HG03378 (cell line): ENCODE data around the gene PPP1R13B.
"Not testable (repeated sequence)": the region's sequence is repeated elsewhere in the genome, so short reads cannot be mapped to it uniquely, and the experiment has no call there.

Experiments used
- ATAC-seq: cut with Tn5 transposase; IDR thresholded peaks from one replicate; pipeline ENCODE4 v1.9.1; 2021; ENCODE audit warnings: mild to moderate bottlenecking, moderate library complexity; ENCODE audit not compliant: unreplicated experiment

PPP1R13B gene

DNA sequence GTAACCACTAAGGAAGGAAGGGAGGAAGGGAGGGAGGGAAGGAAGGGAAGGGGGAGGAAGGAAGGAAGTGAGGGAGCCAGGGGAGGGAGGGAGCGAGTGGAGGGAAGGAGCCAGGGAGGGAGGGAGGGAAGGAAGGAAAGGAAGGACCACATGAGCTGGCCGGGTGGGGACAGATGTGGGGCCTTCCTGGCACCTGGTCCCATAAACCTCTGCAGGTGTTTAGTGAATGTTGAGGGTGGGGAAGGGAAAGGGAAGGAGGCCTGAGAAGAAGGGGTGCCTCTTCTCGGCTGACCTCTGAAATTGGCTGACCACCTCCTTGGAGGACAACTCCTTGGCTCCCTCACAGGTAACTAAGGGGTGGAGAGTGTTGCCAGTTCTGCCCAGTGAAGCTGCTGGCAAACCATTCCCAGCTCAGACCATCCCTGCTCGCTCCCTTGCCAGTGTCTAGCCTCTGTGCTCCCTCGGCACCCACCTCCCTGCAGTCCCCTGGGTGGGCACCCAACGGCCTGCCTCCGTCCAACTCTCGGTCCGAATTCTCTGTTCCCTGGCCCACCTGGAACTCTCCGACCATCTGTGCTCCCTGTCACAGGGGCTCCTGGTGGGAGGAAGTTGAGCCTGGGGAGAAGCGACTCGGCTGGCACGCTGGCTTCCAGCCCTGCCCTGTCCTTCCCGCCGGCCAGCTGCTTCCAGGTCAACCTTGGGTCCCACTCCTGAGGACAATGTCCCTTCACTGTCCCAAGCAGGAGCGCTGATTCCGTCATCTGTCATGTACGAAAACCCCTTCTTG lies 12.2 kb upstream of the PPP1R13B start:
- ATAC-seq, result no peak

DNA sequence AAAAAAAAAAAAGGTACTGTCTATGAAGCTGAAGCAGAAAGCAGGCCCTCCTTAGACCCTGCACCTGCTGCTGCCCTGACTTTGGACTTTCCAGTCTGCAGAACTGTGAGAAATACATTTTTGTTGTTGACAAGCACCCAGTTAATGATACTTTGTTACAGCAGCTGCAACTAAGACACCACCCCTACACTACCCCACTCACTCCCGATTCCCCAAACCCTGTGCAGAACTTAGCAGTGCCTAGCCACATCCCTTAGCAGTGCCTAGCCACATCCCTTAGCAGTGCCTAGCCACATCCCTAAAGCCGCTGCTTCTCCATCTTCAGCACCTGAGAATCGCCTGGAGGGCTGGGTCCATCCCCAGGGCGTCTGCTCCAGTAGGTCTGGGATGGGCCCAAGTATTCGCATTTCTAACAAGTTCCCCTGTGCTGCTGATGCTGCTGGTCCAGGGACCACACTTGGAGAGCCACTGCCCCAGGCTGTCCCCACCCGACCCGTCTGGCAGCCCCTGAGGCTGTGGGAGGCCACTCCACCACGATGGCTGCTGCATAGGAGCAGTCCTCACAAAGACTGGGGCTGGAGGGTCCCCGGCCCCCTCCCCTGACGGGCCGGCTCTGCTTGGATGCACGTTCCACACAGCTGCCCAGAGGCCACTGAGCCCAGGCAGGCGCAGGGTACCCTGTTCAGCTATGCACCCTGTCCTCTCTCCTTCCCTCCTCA lies 10.8 kb upstream of the PPP1R13B start:
- no peak for ATAC-seq

DNA sequence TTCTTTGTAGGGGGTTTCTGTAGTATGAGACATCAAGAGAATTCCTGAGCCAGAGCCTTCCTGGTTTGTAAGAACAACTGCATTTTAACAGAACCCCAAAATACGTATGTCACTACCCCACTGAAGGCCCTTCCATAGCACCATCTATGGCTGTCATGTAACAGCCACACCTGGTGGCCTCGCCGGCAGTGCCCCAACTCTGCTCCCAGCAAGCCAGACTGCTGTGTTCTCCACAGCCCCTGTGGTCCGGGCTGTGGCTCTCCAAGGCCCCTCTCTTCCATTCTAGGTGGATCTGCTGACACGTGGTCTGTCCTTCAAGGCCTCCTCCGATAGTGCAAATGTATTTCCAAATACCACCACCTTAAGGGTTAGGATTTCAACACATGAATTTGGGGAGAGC lies 9.9 kb upstream of the PPP1R13B start:
- no peak for ATAC-seq

DNA sequence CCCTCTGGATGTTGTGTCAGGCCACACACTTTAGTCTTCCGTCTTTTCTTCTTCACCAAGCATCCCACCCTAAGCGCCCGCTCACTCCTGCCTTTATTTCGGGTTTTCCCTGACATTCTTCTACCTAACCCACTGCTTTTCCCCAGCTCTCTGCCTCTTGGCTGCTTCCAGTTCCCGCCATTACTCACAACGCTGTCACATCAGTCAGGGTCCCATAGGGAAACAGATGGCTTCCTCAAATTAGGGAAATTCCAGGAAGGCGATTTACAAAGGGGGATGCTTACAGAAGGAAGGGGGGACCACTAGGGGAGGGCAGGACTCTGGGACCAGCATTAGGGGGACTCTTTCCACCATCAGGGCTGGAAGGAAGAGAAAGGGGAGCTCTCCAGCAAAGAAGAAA lies 9.2 kb upstream of the PPP1R13B start:
- no peak for ATAC-seq

DNA sequence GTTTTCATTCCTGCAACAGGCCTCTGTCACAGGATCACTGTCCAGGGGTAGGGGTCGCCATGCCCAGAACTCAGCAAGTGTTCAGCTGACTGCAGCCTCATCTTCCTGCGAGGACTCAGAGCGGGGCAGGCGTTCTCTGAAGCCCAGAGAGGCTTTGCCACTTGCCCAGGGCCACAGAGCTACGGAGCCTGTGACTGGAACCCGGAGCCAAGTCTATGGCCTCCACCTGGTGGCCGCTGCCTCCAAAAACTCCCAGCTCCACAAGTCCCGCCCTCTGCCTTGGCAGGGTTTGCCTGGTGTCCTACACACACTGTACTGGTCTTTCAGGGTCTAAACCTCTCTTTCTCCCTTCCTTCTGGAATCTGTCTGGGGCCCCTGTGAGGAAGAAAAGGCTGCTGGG lies 8.7 kb upstream of the PPP1R13B start:
- no peak for ATAC-seq

DNA sequence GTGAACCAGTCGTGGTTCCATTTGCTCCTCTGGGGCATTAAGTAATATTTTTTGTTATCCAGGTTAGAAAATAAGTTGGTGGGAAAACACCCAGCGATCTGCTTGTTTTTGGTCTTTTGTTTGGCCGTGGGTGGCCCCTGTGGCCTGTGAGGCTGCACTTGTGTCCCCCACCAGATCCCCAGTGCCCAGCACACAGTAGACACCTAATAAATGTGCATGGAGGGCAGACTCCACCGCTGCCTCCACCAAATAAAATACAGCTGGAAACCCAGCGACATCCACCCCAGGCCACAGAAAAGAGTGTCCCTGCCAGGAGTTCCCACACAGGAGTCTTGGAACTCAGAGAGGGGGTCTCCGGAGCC lies 8.3 kb upstream of the PPP1R13B start:
- ATAC-seq, result no peak

DNA sequence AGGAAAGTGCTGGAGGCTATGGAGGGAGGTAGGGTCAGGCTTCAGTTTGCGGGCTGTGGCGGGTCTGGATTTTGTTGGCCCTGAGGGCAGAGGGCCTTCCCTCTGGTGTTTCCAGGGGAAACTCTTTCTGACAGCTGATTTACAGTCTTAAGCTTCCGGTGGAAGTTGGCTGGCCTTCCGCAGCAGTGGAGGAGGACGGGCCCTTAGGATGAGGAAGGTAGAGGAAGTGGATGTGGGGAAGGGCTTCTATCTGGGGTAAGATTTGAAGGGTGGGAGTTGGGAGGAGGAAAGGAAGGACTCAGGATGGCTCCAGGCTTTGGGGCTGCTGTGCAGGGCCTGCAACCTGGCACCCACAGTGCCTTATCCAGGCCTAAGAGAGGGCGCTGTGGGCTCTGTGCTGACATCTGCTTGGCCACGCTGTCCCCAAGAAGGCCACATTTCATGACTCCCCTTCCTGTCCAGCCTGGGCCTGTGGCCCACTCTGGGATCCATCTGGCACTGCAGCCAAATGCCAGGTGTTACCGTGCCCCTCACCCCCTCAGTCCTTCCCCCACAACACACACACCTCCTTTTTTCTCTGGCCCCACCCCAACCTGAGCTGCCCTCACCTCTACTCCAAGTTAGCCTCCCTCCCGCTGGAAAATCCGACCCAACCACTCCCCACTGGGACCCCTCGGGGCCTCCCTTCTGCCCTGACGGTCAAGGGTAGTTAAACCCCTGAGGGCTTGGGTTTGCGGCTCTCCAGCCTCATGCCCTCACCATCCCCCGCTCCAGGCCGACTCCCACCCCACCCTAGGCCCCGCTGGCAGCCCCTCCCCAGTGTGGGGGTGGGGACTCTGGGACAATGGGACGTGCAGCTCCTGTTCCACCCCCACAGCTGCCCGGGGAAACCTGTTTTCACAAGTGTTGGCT lies 7.7 kb upstream of the PPP1R13B start:
- no peak for ATAC-seq

DNA sequence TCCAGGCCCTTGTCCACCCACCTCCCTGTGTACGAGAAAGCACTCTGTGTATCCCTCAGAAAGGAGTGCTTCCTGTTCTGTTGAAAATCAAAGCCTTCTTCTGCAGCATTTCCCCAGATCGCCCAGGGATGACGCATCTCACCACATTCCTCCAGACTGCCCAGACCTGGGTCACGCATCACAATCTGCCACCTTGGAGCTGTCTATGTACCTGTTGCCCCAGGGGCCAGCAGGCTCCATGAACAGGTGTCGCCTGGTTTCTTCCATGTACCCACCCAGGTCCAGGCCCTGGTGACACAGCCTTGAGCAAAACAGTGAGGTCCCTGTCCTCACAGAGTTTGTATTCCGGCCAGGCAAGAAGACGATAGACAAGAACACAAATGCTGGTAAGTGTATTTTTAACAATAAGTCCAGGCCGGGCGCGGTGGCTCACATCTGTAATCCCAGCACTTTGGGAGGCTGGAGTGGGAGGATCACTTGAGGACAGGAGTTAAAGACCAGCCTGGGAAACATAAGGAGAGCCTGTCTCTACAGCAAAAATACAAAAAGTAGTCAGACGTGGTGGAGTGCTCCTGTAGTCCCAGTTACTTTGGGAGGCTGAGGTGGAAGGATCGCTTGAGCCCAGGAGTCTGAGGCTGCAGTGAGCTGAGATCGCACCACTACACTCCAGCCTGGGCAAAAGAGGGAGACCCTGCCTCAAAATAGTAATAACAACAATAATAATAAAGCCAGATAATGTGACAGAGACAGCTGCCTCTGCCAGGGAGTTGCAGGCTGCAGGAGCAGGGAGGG lies 6.8 kb upstream of the PPP1R13B start:
- no peak for ATAC-seq

DNA sequence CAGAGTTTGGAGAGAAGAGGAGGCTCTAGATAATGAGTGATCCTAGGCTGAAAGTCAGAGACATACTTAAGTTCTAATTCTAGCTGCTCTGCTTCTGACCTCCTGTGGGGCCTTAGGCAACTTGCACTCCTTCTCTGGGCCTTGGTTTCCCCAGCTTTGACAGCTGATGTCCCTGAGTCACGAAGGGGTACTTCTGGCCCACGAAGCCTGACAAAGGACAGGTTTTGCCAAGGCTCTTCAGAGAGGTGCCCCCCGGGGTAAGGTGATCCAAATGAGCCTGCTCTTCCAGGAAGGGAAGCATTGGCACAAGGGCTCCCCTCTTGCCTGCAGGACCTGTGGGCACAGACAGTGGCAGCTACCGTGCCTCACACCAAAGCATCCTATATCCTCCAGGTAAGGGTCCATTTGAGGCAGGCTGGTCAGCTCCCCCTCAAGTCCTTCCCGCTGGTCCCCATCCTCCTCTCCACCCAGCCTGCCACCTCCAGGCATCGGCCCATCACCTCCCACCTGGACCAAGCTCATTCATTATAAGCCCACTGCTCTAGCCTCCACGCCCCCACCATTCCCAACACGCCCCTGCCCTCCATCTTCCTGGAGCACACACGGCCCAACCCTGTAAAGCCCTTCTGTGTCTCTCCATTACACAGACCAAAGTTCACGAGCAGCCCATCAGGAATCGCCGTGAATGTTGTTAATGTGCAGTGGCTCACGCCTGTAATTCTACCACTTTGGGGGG lies 1.9 kb upstream of the PPP1R13B start:
- ATAC-seq, result no peak

DNA sequence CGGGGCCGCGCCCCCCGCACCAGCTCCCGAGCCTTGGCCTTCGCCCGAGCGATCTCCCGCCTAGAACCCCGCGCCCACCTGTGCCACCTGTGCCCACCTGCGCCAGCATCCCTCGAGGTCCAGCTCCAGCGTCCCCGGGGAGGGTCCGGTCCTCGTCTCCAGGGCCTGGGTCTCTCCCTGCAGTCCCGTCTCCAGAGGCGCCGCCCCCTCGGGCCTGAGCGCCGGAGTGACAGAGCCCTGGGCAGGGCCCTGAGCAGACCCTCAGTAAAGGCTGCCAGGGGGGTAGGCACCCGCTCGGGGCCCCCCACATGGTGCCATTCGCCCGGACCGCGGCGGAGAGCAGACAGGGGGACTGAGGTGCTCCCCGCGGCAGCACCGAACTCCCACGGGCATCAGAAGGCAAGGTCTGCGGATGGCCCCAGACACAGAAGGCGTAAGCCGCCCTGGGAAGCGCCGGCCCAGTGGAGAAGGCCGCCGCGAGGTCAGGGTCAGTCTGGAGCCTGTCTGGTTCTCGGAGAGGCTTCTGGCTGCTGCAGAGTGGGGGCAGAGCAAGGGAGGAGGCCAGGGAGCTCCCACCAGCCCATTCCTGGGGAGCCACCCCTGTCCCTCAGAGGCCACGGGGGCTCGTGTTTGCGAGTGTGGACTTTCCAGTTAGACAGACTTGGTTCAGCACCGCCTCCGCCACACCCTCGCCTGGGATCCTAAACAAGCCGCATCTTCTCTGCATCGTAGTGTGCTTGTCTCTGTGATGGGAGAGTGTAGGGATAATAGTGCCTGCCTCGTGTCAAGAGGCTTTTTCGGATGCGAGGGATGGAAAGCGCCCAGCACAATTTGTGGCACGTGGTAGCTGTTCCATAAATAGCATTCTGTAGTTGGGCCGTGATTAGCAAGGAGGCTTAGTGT lies 1.1 kb upstream of the PPP1R13B start:
- no peak for ATAC-seq

DNA sequence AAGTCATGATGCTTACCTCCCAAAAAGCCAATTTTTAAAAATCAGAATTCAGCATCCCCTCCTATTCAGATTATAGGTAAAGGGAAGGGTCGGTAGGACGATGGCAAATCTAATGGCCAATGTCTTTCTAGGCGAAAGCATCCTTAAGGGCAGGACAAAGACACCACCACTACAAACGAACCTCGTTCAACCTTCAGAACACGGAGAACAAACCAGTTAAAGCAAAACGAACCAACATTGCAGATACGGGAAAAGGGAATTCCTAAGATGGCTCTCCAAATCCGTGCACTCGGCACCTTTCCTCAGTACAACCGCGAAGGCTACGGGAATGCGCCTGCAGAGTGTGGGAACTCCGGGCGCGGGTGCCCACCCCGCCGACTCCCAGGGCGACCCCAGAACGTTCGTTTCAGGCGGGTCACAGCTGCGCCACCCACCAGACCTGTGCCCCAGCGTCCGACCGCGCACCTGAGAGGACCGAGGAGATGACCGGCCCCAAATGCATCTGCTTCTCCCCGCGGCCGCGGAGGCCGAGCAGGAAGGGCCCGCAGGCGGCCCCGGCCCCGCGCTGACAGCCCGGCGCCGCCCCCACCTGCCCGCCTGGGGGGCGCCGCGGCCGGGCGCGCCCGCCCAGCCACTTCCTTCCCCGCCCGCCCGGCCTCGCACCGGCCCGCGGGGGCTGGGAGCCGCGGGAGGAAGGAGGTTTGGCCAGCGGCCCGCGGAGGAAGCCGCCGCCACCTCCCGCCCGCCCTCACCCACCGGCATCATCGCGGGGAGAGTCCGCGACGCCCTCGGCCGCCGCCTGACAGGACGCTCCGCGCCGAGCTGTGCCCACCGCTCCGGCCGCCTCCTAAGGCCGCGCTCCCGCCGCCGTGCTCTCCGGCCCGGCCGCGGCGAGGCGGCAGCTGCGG lies 578 bp downstream of the PPP1R13B start:
- ATAC-seq, result peak; percentile 11

DNA sequence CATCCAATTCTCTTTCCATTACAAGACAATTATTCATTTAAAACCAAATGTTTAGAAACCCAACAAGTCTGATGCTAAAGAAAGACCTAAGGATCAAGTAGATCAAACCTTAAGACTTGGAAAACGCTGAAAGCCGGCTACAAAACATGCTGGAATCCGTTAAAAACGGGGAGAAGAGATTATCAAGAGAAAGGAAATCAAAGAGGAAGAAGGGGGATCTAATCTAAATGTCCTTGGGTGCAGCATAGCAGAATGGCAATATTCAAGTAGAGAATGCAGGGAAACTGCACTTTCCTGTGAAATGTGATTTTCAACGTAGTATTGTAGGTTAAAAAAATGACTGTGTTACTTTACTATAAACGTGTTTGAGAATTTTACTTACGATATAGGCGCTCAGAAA lies 1.3 kb downstream of the PPP1R13B start:
- no peak for ATAC-seq

DNA sequence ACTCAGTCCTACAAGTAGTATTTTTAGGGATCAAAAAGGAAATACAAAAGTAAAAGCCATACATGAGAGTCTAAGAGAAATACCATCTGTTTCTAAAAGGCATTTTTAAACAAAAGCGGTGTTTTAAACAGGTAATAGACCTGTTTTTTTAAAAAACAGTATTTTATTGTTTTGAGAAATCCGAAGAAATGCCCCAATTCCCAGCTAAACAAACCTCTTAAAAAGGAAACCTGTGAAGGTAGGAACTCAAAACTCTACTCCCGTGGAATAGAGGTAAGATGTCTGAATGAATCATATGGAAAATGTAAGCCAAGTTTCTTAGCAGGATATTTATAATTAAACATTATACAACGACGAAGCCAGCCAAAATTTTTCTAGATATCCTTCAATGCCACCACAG lies 2.0 kb downstream of the PPP1R13B start:
- ATAC-seq, result no peak

DNA sequence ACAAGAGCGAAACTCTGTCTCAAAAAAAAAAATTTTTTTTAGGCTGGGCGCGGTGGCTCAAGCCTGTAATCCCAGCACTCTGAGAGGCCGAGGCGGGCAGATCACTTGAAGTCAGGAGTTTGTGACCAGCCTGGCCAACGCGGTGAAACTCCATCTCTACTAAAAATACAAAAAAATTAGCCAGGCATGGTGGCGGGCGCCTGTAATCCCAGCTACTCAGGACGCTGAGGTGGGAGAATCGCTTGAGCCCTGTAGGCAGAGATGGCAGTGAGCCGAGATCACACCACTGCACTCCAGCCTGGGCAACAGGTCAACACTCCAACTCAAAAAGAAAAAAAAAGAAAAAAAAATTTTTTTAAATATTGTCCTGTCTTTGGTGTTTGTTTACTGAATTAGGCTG lies 6.1 kb downstream of the PPP1R13B start:
- ATAC-seq, result not testable (repeated sequence)

DNA sequence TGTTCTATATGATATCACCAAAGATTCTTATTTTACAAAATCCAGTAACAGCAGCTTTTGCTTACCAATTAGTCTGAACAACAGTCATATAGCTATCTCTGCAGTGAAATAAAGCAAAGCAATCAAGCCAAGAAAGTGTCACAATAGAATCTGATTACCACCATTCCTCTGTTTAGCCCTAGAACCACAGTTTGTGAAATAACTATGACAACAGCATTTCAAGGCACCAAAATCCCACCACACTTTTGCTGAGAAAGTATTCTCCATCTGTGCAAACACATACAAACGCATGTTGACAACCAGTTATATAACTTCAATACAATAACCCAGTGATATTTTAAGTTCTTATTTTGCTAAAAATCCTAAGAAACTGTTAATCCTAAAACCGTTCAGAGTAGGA lies 7.4 kb downstream of the PPP1R13B start:
- no peak for ATAC-seq

DNA sequence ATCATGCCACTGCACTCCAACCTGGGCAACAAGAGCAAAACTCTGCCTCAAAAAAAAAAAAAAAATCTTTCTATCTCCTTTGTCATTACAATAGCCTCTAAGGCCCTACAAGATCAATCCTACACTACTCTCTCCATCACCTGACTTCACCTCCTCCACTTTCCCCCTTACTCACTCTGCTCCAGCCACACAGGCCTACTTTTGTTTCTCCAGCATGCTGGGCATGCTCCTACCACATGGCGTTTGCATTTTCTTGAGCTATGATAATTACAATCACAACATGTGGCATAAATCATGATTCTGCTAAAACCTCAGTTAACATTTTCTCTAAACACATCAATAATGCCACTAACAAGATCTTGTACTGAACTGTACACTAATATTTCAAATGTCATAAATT lies 7.8 kb downstream of the PPP1R13B start:
- ATAC-seq, result no peak

DNA sequence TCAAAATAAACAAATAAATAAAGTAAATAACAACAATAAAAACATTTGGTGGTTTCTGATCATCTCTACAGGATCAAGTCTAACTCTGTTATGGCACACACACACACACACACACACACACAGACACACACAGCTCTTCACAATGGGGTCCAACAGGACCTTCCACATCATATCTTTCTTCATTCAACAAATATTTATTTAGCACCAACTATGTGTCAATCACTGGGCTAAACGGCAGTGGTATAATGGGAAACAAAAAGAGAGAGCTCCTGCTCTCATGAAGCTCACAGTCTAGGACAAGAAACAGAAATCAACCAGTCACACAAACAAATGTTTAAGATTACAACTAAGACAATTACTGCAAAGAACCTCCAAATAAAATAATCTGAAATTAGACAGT lies 9.3 kb downstream of the PPP1R13B start:
- ATAC-seq, result no peak
